CD8-positive, alpha-beta memory T cell (primary cell): ENCODE measurements around the gene SEMA5B. TPM values are rescaled to one million over a fixed set of nuclear protein-coding genes. Genes with fewer than 3 reads are reported as not detected.

Experiments used
- CTCF ChIA-PET: fragments of 350-600 bp; sonication (Branson Sonifier 250); formaldehyde crosslinking; loops from one replicate; lab custom pipeline; 2021; ENCODE audit warnings: antibody characterized with exemption; lab: Charles Lee
- POLR2A ChIA-PET: fragments of 350-600 bp; sonication (Branson Sonifier 250); formaldehyde crosslinking; loops from one replicate; lab custom pipeline; 2021; ENCODE audit warnings: antibody characterized with exemption; lab: Charles Lee
- DNase-seq, 5 donors: peaks; one replicate each; pipeline versions ENCODE4 v3.0.0 to v3.0.0-alpha.2; 2020 to 2022; ENCODE audit warnings: mixed read lengths in 1 of 5
- H3K27ac ChIP-seq: one replicate; pipeline ENCODE4 v1.7.0; 2013; ENCODE audit warnings: low read depth, mild to moderate bottlenecking, low read length, moderate library complexity
- H3K27me3 ChIP-seq: 2 replicates; pipeline ENCODE4 v1.7.0; 2013; ENCODE audit warnings: low read length, mild to moderate bottlenecking; ENCODE audit not compliant: insufficient read depth, poor library complexity, severe bottlenecking
- H3K36me3 ChIP-seq: 2 replicates; pipeline ENCODE4 v1.7.0; 2013; ENCODE audit warnings: mild to moderate bottlenecking, low read length, moderate library complexity; ENCODE audit not compliant: insufficient read depth
- H3K4me1 ChIP-seq: 2 replicates; pipeline ENCODE4 v1.7.0; 2013; ENCODE audit warnings: mild to moderate bottlenecking, low read length, moderate library complexity; ENCODE audit not compliant: insufficient read depth
- H3K4me3 ChIP-seq: 2 replicates; pipeline ENCODE4 v1.7.0; 2013; ENCODE audit warnings: mild to moderate bottlenecking, low read length
- H3K9me3 ChIP-seq: 2 replicates; pipeline ENCODE4 v1.7.0; 2013; ENCODE audit warnings: mild to moderate bottlenecking, low read length
- H3K27ac Mint-ChIP-seq, 8 donors: one replicate each; pipeline ENCODE4 v1.8.0; 2020 to 2021; ENCODE audit warnings: mixed read lengths in 8 of 8, mild to moderate bottlenecking in 6 of 8, inconsistent platforms in 3 of 8, moderate library complexity in 3 of 8
- H3K27me3 Mint-ChIP-seq, 2 donors: one replicate each; pipeline ENCODE4 v1.8.0; 2020 to 2021; ENCODE audit warnings: mixed read lengths in 2 of 2, mild to moderate bottlenecking in 1 of 2, moderate library complexity in 1 of 2
- H3K36me3 Mint-ChIP-seq, 3 donors: one replicate each; pipeline ENCODE4 v1.8.0; 2020 to 2021; ENCODE audit warnings: mixed read lengths in 3 of 3, inconsistent platforms in 1 of 3, mild to moderate bottlenecking in 1 of 3
- H3K4me1 Mint-ChIP-seq, 3 donors: one replicate each; pipeline ENCODE4 v1.8.0; 2020 to 2021; ENCODE audit warnings: mixed read lengths in 3 of 3, inconsistent platforms in 1 of 3, mild to moderate bottlenecking in 1 of 3
- H3K4me3 Mint-ChIP-seq, 7 donors: one replicate each; pipeline ENCODE4 v1.8.0; 2020 to 2021; ENCODE audit warnings: mixed read lengths in 7 of 7, mild to moderate bottlenecking in 6 of 7, moderate library complexity in 4 of 7, inconsistent platforms in 2 of 7
- H3K9me3 Mint-ChIP-seq, 5 donors: one replicate each; pipeline ENCODE4 v1.8.0; 2020 to 2022; ENCODE audit warnings: mixed read lengths in 5 of 5, mild to moderate bottlenecking in 3 of 5, moderate library complexity in 2 of 5, inconsistent platforms in 1 of 5
- polyA plus RNA-seq: library from polyadenylated mRNA; unstranded; fragments of 300-500 nt; fragmentation: Illumina TruSeq; gene quantifications from one replicate; pipeline ENCODE4 v1.2.3, GENCODE V29; 2021
- total RNA-seq, 2 experiments: library from RNA; stranded (reverse); gene quantifications; one replicate each; pipeline ENCODE4 v1.2.3, GENCODE V29; 2021

Gene SEMA5B
- total and polyA plus RNA-seq, 3 experiments from 2014 or later: not detected

DNA sequence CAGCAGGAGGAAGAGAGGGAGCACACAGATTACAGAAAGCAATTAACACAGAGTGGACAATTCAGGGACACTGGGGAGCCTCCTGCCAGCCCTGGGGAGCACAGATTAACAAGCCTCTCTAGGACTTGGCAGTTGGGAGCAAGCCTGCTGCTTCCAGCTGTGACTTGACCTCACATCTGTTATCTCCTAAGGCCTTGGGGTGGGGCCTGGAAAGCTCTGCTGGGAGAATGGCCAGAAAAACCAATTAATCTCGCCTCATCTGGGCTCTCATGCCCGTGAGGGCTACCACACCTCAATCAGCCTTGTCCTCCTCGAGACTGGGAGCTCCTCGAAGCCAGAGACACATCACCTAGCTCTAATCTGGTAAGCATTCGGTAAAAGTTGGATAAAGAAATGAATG lies 39.1 kb downstream of the SEMA5B start:
- Mint-ChIP-seq H3K27ac (no peak overlapping the region), H3K4me3 (no peak overlapping the region), H3K9me3 (no peaks in the 10 kb centered on the region), H3K27me3 (peaks cover 19 to 68% of the 10 kb centered on the region in 2 donors), H3K4me1 (no peaks in the 10 kb centered on the region), H3K36me3 (no peaks in the 10 kb centered on the region)
- Histone ChIP-seq H3K4me3 (no peak overlapping the region), H3K27me3 (no peaks in the 10 kb centered on the region), H3K9me3 (no peaks in the 10 kb centered on the region), H3K4me1 (no peaks in the 10 kb centered on the region), H3K36me3 (no peaks in the 10 kb centered on the region), H3K27ac (no peak overlapping the region)
- ChIA-PET CTCF (no interaction called here), POLR2A (no interaction called here)
- DNase-seq: no peak

DNA sequence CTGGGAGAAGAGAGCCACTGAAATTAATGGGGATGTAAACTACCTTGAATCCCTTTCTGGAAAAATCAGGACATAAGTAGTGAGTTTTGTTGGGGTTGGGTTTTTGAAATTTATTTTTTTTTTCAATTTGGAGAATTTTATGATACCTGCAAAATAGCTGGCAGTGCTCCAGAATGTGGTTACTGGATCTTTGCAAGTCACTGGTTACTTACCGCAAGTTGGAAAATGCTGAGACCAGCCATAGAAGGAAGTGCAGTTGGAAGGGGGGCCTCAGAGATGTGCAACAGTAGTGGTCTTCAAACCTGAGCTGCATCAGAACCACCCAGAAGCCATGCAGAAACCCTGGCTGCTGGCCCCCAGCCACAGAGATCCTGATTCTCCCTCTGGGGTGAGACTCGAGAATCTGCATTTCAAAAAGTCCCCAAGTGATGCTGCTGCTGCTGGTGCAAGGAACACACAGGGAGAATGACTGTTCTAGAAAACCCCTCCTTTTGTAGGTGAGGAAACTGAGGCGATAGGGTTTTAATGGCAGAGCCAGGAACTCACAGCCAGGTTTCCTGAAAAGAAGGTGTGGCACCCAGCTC lies 39.7 kb downstream of the SEMA5B start:
- Mint-ChIP-seq H3K4me3 (no peak overlapping the region), H3K36me3 (no peaks in the 10 kb centered on the region), H3K27ac (no peak overlapping the region), H3K4me1 (no peaks in the 10 kb centered on the region), H3K9me3 (no peaks in the 10 kb centered on the region), H3K27me3 (peaks cover 18 to 69% of the 10 kb centered on the region in 2 donors)
- no peak for DNase-seq
- Histone ChIP-seq H3K9me3 (no peaks in the 10 kb centered on the region), H3K4me1 (no peaks in the 10 kb centered on the region), H3K36me3 (no peaks in the 10 kb centered on the region), H3K4me3 (no peak overlapping the region), H3K27me3 (no peaks in the 10 kb centered on the region), H3K27ac (no peak overlapping the region)
- ChIA-PET POLR2A (no interaction called here), CTCF (no interaction called here)

DNA sequence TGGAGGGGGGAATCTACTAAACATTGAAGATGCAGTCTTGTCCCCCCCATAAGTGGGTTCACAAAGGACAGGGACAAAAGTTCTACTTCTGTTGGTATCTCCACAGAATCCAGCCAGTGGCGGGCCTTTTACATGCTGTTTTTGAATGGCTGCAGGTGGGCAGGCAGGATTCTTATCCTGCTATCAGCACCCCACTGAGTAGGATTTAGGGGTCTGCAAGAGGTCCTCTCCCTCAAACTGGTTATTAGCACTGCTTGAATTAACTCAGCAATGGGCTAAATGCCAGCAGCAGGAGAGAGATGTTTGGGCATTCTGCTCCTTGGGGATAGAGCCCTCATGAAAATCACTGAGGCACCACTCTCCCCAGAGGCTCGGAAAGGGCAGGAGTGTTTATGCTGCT lies 40.3 kb downstream of the SEMA5B start:
- Mint-ChIP-seq H3K4me1 (no peaks in the 10 kb centered on the region), H3K9me3 (no peaks in the 10 kb centered on the region), H3K27me3 (peaks cover 13 to 69% of the 10 kb centered on the region in 2 donors), H3K36me3 (no peaks in the 10 kb centered on the region), H3K27ac (no peak overlapping the region), H3K4me3 (no peak overlapping the region)
- ChIA-PET CTCF (no interaction called here), POLR2A (no interaction called here)
- Histone ChIP-seq H3K36me3 (no peaks in the 10 kb centered on the region), H3K4me3 (no peak overlapping the region), H3K27me3 (no peaks in the 10 kb centered on the region), H3K4me1 (no peaks in the 10 kb centered on the region), H3K27ac (no peak overlapping the region), H3K9me3 (no peaks in the 10 kb centered on the region)
- no peak for DNase-seq

DNA sequence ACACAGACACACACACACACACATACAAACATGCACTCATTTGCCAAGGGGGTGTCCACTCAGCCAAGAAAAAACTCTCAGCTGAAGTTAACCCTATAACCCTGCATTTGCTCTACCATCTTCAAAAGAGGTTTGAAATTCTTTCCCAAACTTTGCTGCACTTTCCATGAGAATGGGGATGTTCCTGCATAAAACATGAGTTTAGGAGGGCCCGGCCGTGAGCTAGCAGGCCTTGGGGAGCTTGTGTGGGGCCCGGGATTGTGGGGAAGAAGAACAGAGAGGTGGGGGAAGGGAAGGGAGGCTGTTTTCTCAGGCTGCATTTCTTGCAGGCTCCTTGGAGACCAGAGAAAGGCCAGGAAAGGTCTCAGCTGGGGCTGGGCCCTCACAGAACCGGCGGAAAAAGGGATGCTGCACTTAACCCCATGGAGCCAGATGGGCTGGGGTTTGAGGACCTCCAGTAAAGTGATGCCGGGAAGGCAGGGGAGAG lies 40.8 kb downstream of the SEMA5B start:
- Mint-ChIP-seq H3K4me1 (no peaks in the 10 kb centered on the region), H3K9me3 (no peaks in the 10 kb centered on the region), H3K27ac (no peak overlapping the region), H3K36me3 (no peaks in the 10 kb centered on the region), H3K4me3 (no peak overlapping the region), H3K27me3 (peaks cover 10 to 69% of the 10 kb centered on the region in 2 donors)
- H3K4me1 ChIP-seq: no peaks in the 10 kb centered on the region
- POLR2A ChIA-PET: no interaction called here
- H3K27me3 ChIP-seq: no peaks in the 10 kb centered on the region
- no peaks in the 10 kb centered on the region for H3K36me3 ChIP-seq
- no peak for DNase-seq
- no peak overlapping the region for H3K4me3 ChIP-seq
- H3K9me3 ChIP-seq: no peaks in the 10 kb centered on the region
- no peak overlapping the region for H3K27ac ChIP-seq
- CTCF ChIA-PET: no interaction called here

DNA sequence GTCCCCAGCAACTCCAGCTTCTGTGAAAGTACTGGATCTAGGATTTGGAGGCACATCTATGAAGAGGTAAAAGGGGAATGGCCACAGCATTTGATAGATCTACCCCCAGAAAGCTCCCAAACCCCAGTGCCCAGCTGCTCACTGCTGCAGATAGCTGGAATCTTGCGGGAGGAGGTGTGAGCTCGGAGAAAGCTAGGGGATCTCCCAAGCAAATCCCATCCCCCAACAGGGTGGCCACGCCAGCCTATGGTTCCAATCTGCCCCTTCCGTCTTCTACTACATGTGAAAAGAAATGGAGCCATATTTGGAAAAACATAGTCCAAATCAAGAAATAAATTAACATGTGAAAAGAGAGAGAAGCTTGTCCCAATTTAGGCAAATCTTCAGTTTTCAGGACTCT lies 42.0 kb downstream of the SEMA5B start:
- H3K4me1 ChIP-seq: no peaks in the 10 kb centered on the region
- no peaks in the 10 kb centered on the region for H3K27me3 ChIP-seq
- no peak overlapping the region for H3K4me3 ChIP-seq
- H3K4me1 Mint-ChIP-seq: no peaks in the 10 kb centered on the region
- no peaks in the 10 kb centered on the region for H3K36me3 Mint-ChIP-seq
- H3K9me3 ChIP-seq: no peaks in the 10 kb centered on the region
- peaks cover 10 to 66% of the 10 kb centered on the region in 2 donors for H3K27me3 Mint-ChIP-seq
- H3K4me3 Mint-ChIP-seq: no peak overlapping the region
- H3K9me3 Mint-ChIP-seq: no peaks in the 10 kb centered on the region
- POLR2A ChIA-PET: no interaction called here
- no peak overlapping the region for H3K27ac ChIP-seq
- CTCF ChIA-PET: no interaction called here
- H3K36me3 ChIP-seq: no peaks in the 10 kb centered on the region
- no peak for DNase-seq
- H3K27ac Mint-ChIP-seq: no peak overlapping the region

DNA sequence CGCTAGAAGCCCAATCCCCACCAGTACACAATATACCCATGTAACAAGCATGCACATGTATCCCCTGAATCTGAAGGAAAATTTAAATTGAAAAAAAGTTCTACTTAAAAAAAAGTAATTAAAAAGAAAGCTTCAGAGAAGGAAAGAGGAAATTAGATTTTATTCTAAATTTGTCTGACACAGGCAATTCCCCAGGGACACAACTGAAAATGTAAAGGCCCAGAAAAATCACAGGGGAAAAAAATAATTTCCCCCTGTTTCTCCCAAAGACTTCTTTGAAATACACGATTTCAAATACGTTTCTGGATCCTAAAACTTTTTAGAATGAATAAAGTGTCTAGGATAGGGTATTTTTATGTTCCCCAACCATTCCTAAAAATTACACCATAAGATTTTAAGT lies 42.9 kb downstream of the SEMA5B start:
- ChIA-PET CTCF (no interaction called here), POLR2A (no interaction called here)
- no peak overlapping the region for H3K27ac ChIP-seq
- H3K9me3 ChIP-seq: no peaks in the 10 kb centered on the region
- H3K36me3 ChIP-seq: no peaks in the 10 kb centered on the region
- no peaks in the 10 kb centered on the region for H3K27me3 ChIP-seq
- no peak overlapping the region for H3K4me3 ChIP-seq
- Mint-ChIP-seq H3K36me3 (no peaks in the 10 kb centered on the region), H3K27me3 (peaks cover 13 to 57% of the 10 kb centered on the region in 2 donors), H3K4me3 (no peak overlapping the region), H3K27ac (no peak overlapping the region), H3K4me1 (no peaks in the 10 kb centered on the region), H3K9me3 (no peaks in the 10 kb centered on the region)
- no peaks in the 10 kb centered on the region for H3K4me1 ChIP-seq
- DNase-seq: no peak

DNA sequence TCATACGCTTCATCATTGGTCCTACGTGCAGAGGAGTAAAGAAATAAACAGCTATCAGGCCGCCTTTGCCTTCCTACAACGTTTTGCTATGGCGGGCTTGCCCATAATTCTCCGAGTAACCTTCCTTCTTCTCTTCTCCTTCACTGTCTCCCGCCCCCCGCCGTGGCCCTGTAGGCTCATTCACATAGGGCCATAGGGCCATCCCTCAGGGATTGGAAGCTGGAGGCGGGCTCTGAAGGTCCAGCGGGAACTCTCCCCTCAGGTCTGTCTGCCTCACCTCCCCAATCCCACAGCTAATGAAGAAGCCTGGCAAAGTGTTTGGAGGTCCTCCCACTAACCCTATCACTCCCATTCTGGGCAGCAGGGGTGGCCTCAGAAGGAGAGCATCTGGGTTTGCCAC lies 43.6 kb downstream of the SEMA5B start:
- no peaks in the 10 kb centered on the region for H3K27me3 ChIP-seq
- no peaks in the 10 kb centered on the region for H3K4me1 ChIP-seq
- Mint-ChIP-seq H3K27ac (no peak overlapping the region), H3K36me3 (no peaks in the 10 kb centered on the region), H3K27me3 (peaks cover 13 to 52% of the 10 kb centered on the region in 2 donors), H3K9me3 (no peaks in the 10 kb centered on the region), H3K4me1 (peaks cover 2 to 6% (median 5%) of the 10 kb centered on the region in 3 donors), H3K4me3 (no peak overlapping the region)
- ChIA-PET CTCF (no interaction called here), POLR2A (no interaction called here)
- DNase-seq: no peak
- no peaks in the 10 kb centered on the region for H3K36me3 ChIP-seq
- no peak overlapping the region for H3K27ac ChIP-seq
- no peak overlapping the region for H3K4me3 ChIP-seq
- H3K9me3 ChIP-seq: no peaks in the 10 kb centered on the region

DNA sequence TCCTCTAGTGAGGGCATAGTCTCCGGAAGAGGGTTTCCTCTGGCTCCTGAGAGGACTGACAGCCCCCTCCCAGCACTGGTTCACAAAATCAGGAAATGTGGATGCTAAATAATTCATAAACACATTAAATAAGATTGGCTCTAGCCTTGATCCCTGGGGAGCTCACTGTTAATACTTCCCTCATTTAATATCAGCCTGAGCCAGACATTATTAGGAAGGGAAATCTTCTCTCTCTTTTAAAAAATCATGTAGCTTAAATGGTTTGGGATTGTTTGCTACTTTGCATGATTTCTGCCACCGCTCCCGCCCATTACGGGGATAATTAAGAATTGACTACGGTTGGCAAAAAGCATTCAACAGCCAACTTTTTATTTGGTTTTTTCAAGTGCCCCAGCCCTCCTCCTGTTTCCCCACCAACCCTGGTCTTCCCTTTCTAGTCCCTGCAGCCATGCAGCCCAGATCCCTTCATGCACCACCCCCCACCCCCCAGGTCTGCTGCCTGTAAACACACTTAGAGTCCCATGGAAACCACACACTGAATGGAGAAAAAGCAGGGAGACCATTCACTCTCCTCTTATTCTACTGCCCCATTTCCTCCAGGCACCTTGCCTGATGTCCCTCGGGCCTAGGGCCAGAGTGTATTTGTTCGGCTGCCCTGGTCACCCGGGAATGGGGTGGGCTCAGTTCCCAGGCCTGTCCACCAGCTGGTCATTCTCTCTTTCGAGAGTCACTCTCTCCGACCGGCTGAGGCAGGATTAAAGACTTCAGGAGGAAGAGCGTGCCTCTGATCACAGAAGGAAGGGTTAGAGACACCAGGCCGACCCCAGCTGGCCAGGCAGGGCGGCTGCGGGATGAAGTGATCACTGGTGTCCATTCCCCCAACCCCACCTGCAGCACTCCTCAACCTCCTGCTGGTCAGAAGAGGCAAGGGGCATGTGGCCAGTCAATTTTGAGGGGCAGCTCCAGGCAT lies 45.1 kb downstream of the SEMA5B start:
- H3K4me1 ChIP-seq: no peaks in the 10 kb centered on the region
- peak overlapping the region in 2 of 8 donors; percentile 17 to 84 for H3K27ac Mint-ChIP-seq
- H3K4me1 Mint-ChIP-seq: peaks cover 8 to 12% (median 11%) of the 10 kb centered on the region in 3 donors
- no peak overlapping the region for H3K27ac ChIP-seq
- CTCF ChIA-PET: no interaction called here
- no peaks in the 10 kb centered on the region for H3K27me3 ChIP-seq
- POLR2A ChIA-PET: no interaction called here
- H3K36me3 Mint-ChIP-seq: no peaks in the 10 kb centered on the region
- DNase-seq: no peak
- no peak overlapping the region for H3K4me3 Mint-ChIP-seq
- H3K27me3 Mint-ChIP-seq: peaks cover 5 to 38% of the 10 kb centered on the region in 2 donors
- no peaks in the 10 kb centered on the region for H3K36me3 ChIP-seq
- H3K9me3 Mint-ChIP-seq: no peaks in the 10 kb centered on the region
- no peaks in the 10 kb centered on the region for H3K9me3 ChIP-seq
- H3K4me3 ChIP-seq: no peak overlapping the region
